ENCODE measurements around the gene TJP1.
"Not testable (repeated sequence)": the region's sequence is repeated elsewhere in the genome, so short reads cannot be mapped to it uniquely, and the experiment has no call there.

TJP1 gene

DNA sequence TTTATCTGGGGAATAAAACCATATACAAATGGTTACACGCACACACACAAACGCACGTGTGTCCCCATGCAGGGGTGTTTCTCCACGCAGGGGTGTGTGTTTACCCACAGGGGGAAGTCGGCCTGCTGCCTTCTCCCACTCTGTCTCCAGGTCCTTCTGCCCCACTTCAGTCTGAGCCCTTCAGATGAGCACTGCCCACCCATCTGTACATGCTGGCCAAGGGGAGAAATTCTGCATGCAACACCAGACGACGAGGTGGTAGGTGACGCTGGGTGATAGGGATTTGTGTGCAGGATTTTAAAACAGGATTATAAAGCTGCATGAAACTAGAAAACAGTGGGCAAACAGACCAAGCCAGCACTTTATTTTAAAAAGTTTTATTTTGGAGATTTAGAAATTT is 122.5 kb downstream of the TJP1 start:
- H3K4me2 ChIP-seq (ENCODE audit: low read length) = no peak overlapping the region
- H3K4me1 ChIP-seq (ENCODE audit: control insufficient read depth in 1 of 2, insufficient read depth in 2 of 2, low read length in 2 of 2) = peaks cover 6 to 8% of the 10 kb centered on the region in 2 experiments
- H4K12ac ChIP-seq (ENCODE audit: low read depth, low read length) = no peak overlapping the region
- no peak overlapping the region for H2BK5ac ChIP-seq (ENCODE audit: low read depth, low read length, poor library complexity)
- no CpG with 5 or more reads among the region's 8 CpGs for WGBS (ENCODE audit: extremely low coverage, insufficient coverage, insufficient read length)
- H4K8ac ChIP-seq (ENCODE audit: low read depth, low read length) = no peak overlapping the region
- no peak overlapping the region for H3K27ac ChIP-seq (ENCODE audit: low read depth, low read length)
- no peak overlapping the region for H3K4ac ChIP-seq (ENCODE audit: low read depth, low read length)
- no peak overlapping the region for H3K23ac ChIP-seq (ENCODE audit: low read length)
- no peak overlapping the region for H2BK120ac ChIP-seq (ENCODE audit: insufficient read depth, low read length, poor library complexity)
- no peak overlapping the region for H3K14ac ChIP-seq (ENCODE audit: low read length)
- H2BK12ac ChIP-seq (ENCODE audit: low read length) = no peak overlapping the region
- no peaks in the 10 kb centered on the region for H3K27me3 ChIP-seq (ENCODE audit: insufficient read depth, low read length)
- H3K79me1 ChIP-seq (ENCODE audit: low read length) = peaks cover 2% of the 10 kb centered on the region
- no peak overlapping the region for H2AK5ac ChIP-seq (ENCODE audit: low read length)
- H3K9ac ChIP-seq (ENCODE audit: low read length) = no peak overlapping the region
- H2AFZ ChIP-seq (ENCODE audit: insufficient read depth, low read length, poor library complexity) = no peak overlapping the region
- H3K9me3 ChIP-seq (ENCODE audit: insufficient read depth, low read depth, low read length) = peaks cover 2% of the 10 kb centered on the region
- no peaks in the 10 kb centered on the region for H3K79me2 ChIP-seq (ENCODE audit: control insufficient read depth, insufficient read depth, low read length, poor library complexity)
- DNase-seq = no peak
- no peak overlapping the region for H3K4me3 ChIP-seq (ENCODE audit: low read depth, low read length)
- no peak overlapping the region for H4K91ac ChIP-seq (ENCODE audit: low read depth, low read length)
- peaks cover 16 to 22% of the 10 kb centered on the region in 2 experiments for H3K36me3 ChIP-seq (ENCODE audit: control insufficient read depth in 1 of 2, insufficient read depth in 2 of 2, low read length in 2 of 2)
- no peak overlapping the region for H3K18ac ChIP-seq (ENCODE audit: low read length)

DNA sequence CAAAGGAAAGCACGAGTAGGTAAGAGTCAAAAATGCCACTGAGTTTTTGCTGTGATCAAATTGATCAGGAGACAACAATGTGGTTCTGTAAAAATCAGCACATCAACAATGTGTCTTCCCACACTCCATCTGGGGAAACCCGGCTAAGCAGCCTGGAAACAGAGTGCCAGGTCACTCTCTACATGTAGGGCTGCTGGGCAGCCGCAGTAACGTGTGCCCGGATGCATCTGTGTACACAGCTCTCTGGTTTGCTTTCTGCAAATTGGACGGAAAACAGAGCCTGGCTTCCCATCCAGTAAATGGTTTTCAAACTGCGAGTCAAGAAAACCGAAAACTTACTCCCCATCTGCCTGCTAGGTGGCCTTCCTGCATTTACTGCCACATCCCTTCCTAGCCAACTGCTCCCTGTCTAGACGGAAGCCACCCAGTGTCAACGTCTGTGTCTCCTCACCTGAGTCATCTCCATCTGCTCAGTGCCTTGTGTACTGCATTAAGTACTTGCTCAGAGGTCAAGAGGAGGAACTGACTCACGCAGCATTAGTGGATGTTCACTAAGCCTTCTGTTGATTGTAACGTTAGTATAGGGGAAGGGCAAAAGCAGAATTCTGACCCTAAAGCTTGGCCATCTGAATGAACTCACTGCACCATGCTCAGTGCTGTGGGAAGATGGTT is 124.1 kb downstream of the TJP1 start:
- Histone ChIP-seq H3K79me1 (ENCODE audit: low read length) (peaks cover 2% of the 10 kb centered on the region), H4K91ac (ENCODE audit: low read depth, low read length) (no peak overlapping the region), H3K23ac (ENCODE audit: low read length) (no peak overlapping the region), H2BK5ac (ENCODE audit: low read depth, low read length, poor library complexity) (peak overlapping the region; percentile 11), H3K9ac (ENCODE audit: low read length) (no peak overlapping the region), H3K4me3 (ENCODE audit: low read depth, low read length) (no peak overlapping the region), H3K4ac (ENCODE audit: low read depth, low read length) (no peak overlapping the region), H3K27ac (ENCODE audit: low read depth, low read length) (peak overlapping the region; percentile 57), H4K12ac (ENCODE audit: low read depth, low read length) (no peak overlapping the region), H2BK12ac (ENCODE audit: low read length) (no peak overlapping the region), H2AK5ac (ENCODE audit: low read length) (no peak overlapping the region), H2AFZ (ENCODE audit: insufficient read depth, low read length, poor library complexity) (no peak overlapping the region), H3K27me3 (ENCODE audit: insufficient read depth, low read length) (no peaks in the 10 kb centered on the region), H4K8ac (ENCODE audit: low read depth, low read length) (no peak overlapping the region), H3K36me3 (ENCODE audit: control insufficient read depth in 1 of 2, insufficient read depth in 2 of 2, low read length in 2 of 2) (peaks cover 10 to 16% of the 10 kb centered on the region in 2 experiments), H3K18ac (ENCODE audit: low read length) (no peak overlapping the region), H2BK120ac (ENCODE audit: insufficient read depth, low read length, poor library complexity) (no peak overlapping the region), H3K4me1 (ENCODE audit: control insufficient read depth in 1 of 2, insufficient read depth in 2 of 2, low read length in 2 of 2) (peaks cover 6 to 8% of the 10 kb centered on the region in 2 experiments), H3K79me2 (ENCODE audit: control insufficient read depth, insufficient read depth, low read length, poor library complexity) (no peaks in the 10 kb centered on the region), H3K9me3 (ENCODE audit: insufficient read depth, low read depth, low read length) (peaks cover 2% of the 10 kb centered on the region), H3K14ac (ENCODE audit: low read length) (no peak overlapping the region), H3K4me2 (ENCODE audit: low read length) (no peak overlapping the region)
- DNase-seq = peak; percentile 17 to 23
- no CpG with 5 or more reads among the region's 12 CpGs for WGBS (ENCODE audit: extremely low coverage, insufficient coverage, insufficient read length)

DNA sequence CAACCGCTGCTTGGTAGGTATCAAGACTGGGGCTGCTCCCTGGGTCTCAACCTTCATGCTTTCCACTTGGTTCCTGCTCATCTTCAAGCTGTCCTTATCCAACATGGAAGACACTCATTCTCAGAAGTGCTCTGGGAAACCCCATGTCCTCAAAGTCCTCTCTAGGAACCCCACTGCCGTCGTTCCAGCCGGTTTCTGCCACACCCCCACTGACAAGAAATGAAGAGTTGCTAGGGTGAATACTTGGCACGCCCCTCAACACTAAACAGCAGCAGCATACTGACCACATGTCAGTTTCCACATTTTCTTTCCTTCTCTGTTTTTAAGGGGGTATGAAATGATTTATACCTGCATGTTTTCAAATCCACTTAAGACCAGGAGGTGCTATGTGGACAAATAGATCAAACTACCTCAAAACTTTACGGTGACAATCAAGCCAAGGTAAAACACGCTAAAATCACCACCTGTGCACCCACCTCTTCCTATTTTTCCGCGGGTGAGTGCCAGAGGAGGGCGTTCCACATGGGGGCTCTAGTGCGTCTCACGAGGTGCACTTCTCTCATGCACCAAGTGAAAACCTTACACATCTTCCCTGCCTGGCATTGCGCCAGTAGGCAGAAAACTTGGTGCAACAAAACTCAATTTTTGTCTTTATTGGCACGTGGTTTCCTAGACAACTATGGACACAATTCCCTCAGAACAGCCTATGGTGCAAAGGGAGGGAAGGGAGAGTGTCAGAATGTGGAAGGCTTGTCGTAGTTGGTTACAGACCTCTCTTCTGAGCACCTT is 125.1 kb downstream of the TJP1 start:
- Histone ChIP-seq H3K27ac (ENCODE audit: low read depth, low read length) (peak overlapping the region; percentile 57), H3K36me3 (ENCODE audit: control insufficient read depth in 1 of 2, insufficient read depth in 2 of 2, low read length in 2 of 2) (peaks cover 4 to 9% of the 10 kb centered on the region in 2 experiments)

DNA sequence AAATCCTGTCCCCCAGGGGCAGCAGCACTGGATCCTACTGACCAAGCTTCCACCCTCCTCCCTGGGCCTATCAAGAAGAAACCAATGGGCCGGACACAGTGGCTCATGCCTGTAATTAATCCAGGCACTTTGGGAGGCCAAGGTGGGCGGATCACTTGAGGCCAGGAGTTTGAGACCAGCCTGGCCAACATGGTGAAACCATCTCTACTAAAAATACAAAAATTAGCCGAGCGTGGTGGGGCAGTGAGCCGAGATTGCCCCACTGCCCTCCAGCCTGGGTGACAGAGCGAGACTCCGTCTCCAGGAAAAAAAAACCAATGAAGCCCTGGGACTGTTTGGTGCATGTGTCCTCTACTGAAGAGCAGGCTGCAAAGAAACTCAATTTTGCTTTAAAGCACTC is 125.8 kb downstream of the TJP1 start:
- not testable (repeated sequence) for H3K4me3 ChIP-seq (ENCODE audit: low read depth, low read length); H2AK5ac ChIP-seq (ENCODE audit: low read length); H3K4me1 ChIP-seq (ENCODE audit: control insufficient read depth in 1 of 2, insufficient read depth in 2 of 2, low read length in 2 of 2); H3K79me1 ChIP-seq (ENCODE audit: low read length); H3K9me3 ChIP-seq (ENCODE audit: insufficient read depth, low read depth, low read length); H4K8ac ChIP-seq (ENCODE audit: low read depth, low read length); DNase-seq; H2AFZ ChIP-seq (ENCODE audit: insufficient read depth, low read length, poor library complexity); H3K18ac ChIP-seq (ENCODE audit: low read length); H3K27me3 ChIP-seq (ENCODE audit: insufficient read depth, low read length); H2BK12ac ChIP-seq (ENCODE audit: low read length); H2BK120ac ChIP-seq (ENCODE audit: insufficient read depth, low read length, poor library complexity); H3K36me3 ChIP-seq (ENCODE audit: control insufficient read depth in 1 of 2, insufficient read depth in 2 of 2, low read length in 2 of 2); H3K4me2 ChIP-seq (ENCODE audit: low read length); H4K12ac ChIP-seq (ENCODE audit: low read depth, low read length); H4K91ac ChIP-seq (ENCODE audit: low read depth, low read length); H3K9ac ChIP-seq (ENCODE audit: low read length); H2BK5ac ChIP-seq (ENCODE audit: low read depth, low read length, poor library complexity); H3K23ac ChIP-seq (ENCODE audit: low read length); H3K79me2 ChIP-seq (ENCODE audit: control insufficient read depth, insufficient read depth, low read length, poor library complexity); H3K4ac ChIP-seq (ENCODE audit: low read depth, low read length); H3K14ac ChIP-seq (ENCODE audit: low read length); H3K27ac ChIP-seq (ENCODE audit: low read depth, low read length)
- WGBS (ENCODE audit: extremely low coverage, insufficient coverage, insufficient read length) = no CpG with 5 or more reads among the region's 7 CpGs

More for the DNA sequence above, 125.1 kb downstream of the TJP1 start:
- Histone ChIP-seq H3K4me2 (ENCODE audit: low read length) (no peak overlapping the region), H3K79me2 (ENCODE audit: control insufficient read depth, insufficient read depth, low read length, poor library complexity) (no peaks in the 10 kb centered on the region), H2BK5ac (ENCODE audit: low read depth, low read length, poor library complexity) (peak overlapping the region; percentile 6), H4K8ac (ENCODE audit: low read depth, low read length) (no peak overlapping the region), H3K9ac (ENCODE audit: low read length) (no peak overlapping the region), H3K27me3 (ENCODE audit: insufficient read depth, low read length) (no peaks in the 10 kb centered on the region), H2AFZ (ENCODE audit: insufficient read depth, low read length, poor library complexity) (no peak overlapping the region), H3K9me3 (ENCODE audit: insufficient read depth, low read depth, low read length) (peaks cover 2% of the 10 kb centered on the region), H3K4me1 (ENCODE audit: control insufficient read depth in 1 of 2, insufficient read depth in 2 of 2, low read length in 2 of 2) (peaks cover 6 to 8% of the 10 kb centered on the region in 2 experiments), H3K4me3 (ENCODE audit: low read depth, low read length) (no peak overlapping the region), H2AK5ac (ENCODE audit: low read length) (no peak overlapping the region), H4K12ac (ENCODE audit: low read depth, low read length) (no peak overlapping the region), H4K91ac (ENCODE audit: low read depth, low read length) (peak overlapping the region; percentile 26), H3K14ac (ENCODE audit: low read length) (no peak overlapping the region), H3K23ac (ENCODE audit: low read length) (no peak overlapping the region), H3K4ac (ENCODE audit: low read depth, low read length) (no peak overlapping the region), H2BK12ac (ENCODE audit: low read length) (no peak overlapping the region), H2BK120ac (ENCODE audit: insufficient read depth, low read length, poor library complexity) (no peak overlapping the region), H3K18ac (ENCODE audit: low read length) (no peak overlapping the region), H3K79me1 (ENCODE audit: low read length) (peaks cover 2% of the 10 kb centered on the region)
- DNase-seq = no peak
- no CpG with 5 or more reads among the region's 15 CpGs for WGBS (ENCODE audit: extremely low coverage, insufficient coverage, insufficient read length)

Measured in trophoblast cell (in vitro differentiated cells and primary cell).